ENCODE data around the gene HSPH1.

Gene HSPH1

GRCh38 chr13:31096654-31097302 lies 64.9 kb downstream of the HSPH1 start:
- no peak overlapping the region for H3K4me3 ChIP-seq (ENCODE audit: low read depth, low read length)
- no peak for DNase-seq (ENCODE audit: low read depth)
- TF ChIP-seq MAX (IDR thresholded peaks at IDR 0.05; ENCODE audit: low read depth, low read length) (no peak), MYC (IDR thresholded peaks at IDR 0.05; ENCODE audit: low read depth, low read length) (no peak), CTCF (IDR thresholded peaks at IDR 0.05; ENCODE audit: low read depth, low read length) (no peak), POLR2A (IDR thresholded peaks at IDR 0.05; ENCODE audit: extremely low read depth, insufficient read length) (no peak)

DNA sequence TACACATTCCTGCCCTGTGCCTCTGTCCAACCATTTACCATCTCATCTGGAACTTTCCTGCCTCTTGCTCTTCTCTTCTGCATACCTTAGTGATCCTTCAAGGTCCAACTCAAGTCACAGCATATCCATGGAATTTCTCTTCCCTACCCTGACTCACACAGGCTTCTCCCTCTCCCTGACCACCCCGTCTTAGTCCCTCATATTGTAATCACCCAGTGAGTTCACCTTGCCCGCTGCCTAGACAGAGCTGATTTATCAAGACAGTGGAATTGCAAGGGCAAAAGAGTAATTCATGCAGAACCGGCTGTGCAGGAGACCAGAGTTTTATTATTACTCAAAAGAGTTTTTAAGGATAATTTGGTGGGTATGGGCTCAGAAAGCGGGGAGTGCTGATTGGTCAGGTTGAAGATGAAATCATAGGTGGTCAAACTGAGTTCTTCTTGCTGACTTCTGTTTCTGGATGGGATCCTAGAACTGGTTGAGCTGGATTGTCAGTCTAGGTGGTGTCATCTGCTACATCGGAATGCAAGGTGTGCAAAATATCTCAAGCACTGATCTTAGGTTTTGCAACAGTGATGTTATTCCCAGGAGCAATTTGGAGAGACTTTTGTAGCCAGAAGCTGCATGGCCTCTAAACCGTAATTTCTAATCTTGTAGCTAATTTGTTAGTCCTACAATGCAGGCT lies 67.2 kb downstream of the HSPH1 start:
- DNase-seq (ENCODE audit: low read depth): no peak
- H3K4me3 ChIP-seq (ENCODE audit: low read depth, low read length): no peak overlapping the region
- TF ChIP-seq MYC (IDR thresholded peaks at IDR 0.05; ENCODE audit: low read depth, low read length) (no peak), CTCF (IDR thresholded peaks at IDR 0.05; ENCODE audit: low read depth, low read length) (no peak), MAX (IDR thresholded peaks at IDR 0.05; ENCODE audit: low read depth, low read length) (no peak), POLR2A (IDR thresholded peaks at IDR 0.05; ENCODE audit: extremely low read depth, insufficient read length) (no peak)

DNA sequence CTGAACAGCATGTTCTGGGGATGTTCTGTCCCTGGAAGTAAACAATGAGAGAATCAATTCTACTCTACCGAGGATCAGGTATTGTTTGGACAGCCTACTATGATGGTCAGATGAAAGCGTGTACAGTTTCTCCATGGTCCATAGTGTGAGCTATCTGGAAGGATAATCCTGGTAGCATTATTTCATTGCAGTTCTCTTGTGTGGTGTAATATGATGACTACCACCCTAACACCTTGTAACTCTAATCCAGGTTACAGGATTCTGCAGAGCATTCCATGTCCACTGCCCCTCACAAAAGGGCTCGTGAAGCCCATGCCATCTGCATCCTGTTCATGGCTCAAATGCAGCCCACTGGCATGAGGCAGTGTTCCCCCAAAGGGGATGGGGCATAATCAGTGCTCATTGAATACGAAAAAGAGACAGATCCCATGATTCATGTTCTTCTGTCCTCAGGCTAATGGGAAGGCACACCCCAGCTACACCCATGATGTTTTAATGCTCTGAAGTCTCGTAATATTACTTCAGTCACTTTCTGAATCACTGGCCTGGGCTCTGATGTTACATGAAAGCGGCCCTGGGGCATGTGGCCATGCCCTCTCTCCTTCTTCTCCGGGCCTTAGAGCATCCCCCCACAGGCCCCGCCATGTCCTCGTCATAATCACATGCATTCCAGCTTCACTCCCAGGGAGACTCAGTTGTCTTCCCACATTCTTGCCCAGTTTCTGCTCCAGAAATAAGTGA lies 68.4 kb downstream of the HSPH1 start:
- DNase-seq (ENCODE audit: low read depth): no peak
- TF ChIP-seq POLR2A (IDR thresholded peaks at IDR 0.05; ENCODE audit: extremely low read depth, insufficient read length) (no peak), MAX (IDR thresholded peaks at IDR 0.05; ENCODE audit: low read depth, low read length) (no peak), CTCF (IDR thresholded peaks at IDR 0.05; ENCODE audit: low read depth, low read length) (no peak), MYC (IDR thresholded peaks at IDR 0.05; ENCODE audit: low read depth, low read length) (no peak)

GRCh38 chr13:31092646-31093045 lies 69.1 kb downstream of the HSPH1 start:
- H3K4me3 ChIP-seq (ENCODE audit: low read depth, low read length): no peak overlapping the region
- TF ChIP-seq MAX (IDR thresholded peaks at IDR 0.05; ENCODE audit: low read depth, low read length) (0 out of 2 replicates have a peak, but pooled peaks have one; percentile 8), POLR2A (IDR thresholded peaks at IDR 0.05; ENCODE audit: extremely low read depth, insufficient read length) (no peak)
- peak; percentile 60 for DNase-seq (ENCODE audit: low read depth)

More for the DNA sequence above, 68.4 kb downstream of the HSPH1 start:
- no peak overlapping the region for H3K4me3 ChIP-seq (ENCODE audit: low read depth, low read length)

DNA sequence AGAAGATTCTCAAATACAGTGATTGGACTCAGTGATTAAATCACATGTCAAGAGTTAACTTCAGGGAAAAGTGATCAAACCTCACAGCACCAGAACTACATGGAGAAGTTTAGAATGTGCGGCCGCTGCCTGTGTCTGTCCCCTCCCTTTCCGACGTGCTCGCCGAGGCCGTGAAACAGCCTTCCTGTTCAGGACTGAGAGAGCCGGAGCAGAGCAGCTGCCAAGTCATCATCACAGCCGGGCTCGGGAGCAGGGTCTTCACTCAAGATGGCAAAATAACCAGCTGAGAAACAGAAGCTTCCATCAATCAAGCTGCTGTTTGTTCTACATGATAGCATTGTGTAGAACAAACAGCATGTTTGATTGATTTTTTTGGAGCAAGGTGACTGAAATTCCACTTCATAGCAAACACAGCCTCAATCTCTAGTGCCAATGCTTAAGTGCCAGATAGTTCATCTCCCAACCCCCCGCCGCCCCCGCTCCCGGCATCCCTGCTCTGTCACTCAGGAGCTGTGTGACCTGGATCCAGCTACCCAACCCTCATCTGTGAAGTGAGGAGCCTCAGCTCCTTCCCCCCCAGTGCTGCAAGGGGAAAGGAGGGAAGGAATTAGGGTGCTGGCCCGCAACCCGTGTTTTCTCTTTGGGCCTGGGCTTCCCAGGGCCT lies 70.6 kb downstream of the HSPH1 start:
- no peak for TF ChIP-seq CTCF (IDR thresholded peaks at IDR 0.05; ENCODE audit: low read depth, low read length)
- TF ChIP-seq POLR2A (IDR thresholded peaks at IDR 0.05; ENCODE audit: extremely low read depth, insufficient read length): no peak
- no peak for TF ChIP-seq MYC (IDR thresholded peaks at IDR 0.05; ENCODE audit: low read depth, low read length)
- no peak for TF ChIP-seq MAX (IDR thresholded peaks at IDR 0.05; ENCODE audit: low read depth, low read length)
- H3K4me3 ChIP-seq (ENCODE audit: low read depth, low read length): no peak overlapping the region
- DNase-seq (ENCODE audit: low read depth): no peak
